ENCODE data around the gene DACH1. TPM values are rescaled to one million over a fixed set of nuclear protein-coding genes. Genes with fewer than 3 reads are reported as not detected.

DACH1 gene
- total RNA-seq, 2 donors from 2014 or later, result 1.4 to 1.5 TPM

DNA sequence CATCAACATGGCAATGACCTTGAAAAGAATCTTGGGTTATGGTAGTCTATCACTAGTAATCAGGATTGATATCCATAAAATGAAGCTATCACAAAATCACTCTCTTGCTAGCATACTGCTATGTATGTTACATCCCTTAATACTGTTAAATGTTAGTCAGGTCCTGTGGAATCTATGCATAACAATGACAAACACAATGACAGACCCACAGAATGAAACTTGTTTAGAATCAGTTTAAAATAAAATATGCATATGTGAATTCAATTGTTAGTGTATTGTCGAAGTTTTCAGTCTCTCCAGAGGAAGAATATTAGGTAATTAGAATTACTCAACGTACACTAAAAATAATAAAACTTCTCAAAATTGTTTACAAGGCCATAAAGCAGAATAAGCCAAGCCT, 137.6 kb downstream of the DACH1 start:
- no peak for DNase-seq (ENCODE audit: low spot score)
- intact Hi-C loops (cut with DNase I), result no loop called here

DNA sequence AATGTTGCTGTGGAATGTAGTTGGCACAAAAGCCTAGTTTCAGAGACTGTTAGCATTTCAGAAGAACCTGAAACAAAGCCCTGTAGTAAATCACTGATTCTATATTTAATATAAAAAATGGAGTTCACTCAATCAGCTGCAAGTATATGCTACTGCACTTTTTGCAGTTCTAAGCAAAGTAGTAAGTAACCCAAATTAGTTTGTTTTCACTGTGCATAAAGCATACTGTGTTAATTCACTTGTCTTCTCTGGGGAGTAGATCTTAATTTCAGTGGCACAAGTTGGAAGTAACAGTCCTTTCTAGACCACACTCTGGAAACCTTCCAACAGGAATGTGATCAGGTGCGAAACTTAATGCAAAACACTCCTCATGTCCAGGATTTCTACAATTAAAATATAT, 139.3 kb downstream of the DACH1 start:
- intact Hi-C loops (cut with DNase I), result no loop called here

DNA sequence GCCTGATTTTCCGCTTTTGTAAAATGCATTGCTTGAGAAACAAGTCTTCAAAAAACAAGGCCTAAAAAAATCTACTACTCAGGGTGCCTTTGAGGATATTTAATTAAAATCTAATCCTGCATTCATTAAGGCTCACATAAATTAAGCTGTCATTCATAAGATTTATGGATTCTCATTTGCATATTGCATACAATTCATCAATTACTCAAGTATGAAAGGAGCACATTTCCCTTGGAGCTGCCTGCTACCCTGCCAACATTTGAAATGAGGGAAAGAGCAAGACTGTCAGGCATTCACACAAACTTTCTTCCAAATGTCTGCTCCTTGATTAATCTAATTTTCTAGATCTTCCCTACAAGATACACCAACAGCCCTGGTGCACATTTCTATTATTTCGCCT, 140.0 kb downstream of the DACH1 start:
- no peak for DNase-seq (ENCODE audit: low spot score)
- intact Hi-C loops (cut with DNase I), result no loop called here

More for the DNA sequence above, 139.3 kb downstream of the DACH1 start:
- no peak for DNase-seq (ENCODE audit: low spot score)

DNA sequence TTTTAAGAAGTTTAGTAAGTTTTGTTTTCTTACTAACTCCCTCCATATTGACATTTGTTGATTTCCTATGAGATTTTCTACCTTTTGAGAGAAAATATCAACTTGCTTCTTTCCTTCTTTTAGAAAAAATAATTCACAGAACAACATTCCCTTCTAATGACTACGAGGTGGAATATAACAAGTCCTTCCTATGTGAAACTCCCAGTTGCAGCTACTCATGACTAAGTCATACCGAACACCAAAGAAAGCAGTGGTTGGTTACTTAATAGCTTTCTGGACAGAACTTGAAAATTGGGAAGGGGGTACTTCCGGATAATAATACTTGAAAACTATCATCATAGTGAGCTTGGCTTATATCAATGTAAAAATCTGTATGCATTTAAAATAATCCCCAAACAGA, 144.8 kb downstream of the DACH1 start:
- no peak for DNase-seq (ENCODE audit: low spot score)
- intact Hi-C loops (cut with DNase I), result no loop called here

DNA sequence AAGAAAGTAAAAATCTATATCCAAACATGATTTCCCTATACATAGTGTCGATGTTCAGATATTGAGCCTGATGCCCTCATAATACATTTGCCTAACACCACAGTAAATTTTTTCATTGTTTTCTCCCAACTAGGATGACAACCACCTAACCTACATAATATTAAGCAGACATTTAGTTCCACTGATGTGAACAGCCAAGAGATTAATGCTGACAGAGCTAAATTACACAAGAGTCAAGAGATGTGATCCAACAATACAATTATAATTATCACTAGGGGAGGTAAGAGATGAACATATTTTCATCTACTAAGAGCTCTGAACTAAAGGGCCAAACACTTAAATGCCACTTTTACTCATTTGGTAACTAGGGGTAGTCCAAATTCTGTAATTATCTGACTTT, 145.9 kb downstream of the DACH1 start:
- no peak for DNase-seq (ENCODE audit: low spot score)
- intact Hi-C loops (cut with DNase I), result no loop called here

DNA sequence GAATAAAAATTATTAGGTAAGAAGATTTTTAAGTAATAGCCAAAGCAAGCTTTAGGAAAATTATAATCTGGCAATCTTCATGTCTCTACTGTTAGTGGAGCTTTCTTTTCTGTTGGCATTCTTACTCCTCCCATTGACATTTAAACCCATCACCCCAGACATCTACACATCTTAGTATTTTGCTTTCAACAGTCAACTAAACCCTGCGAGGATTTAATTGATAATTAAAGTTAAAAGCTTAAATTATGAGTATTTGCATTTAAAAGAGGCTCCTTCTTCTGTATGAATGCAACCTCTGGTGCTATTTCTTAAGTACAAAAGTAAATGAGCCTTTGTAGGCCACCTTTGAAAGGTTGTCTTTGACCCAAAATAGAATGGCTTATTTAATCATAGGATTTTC, 148.1 kb downstream of the DACH1 start:
- intact Hi-C loops (cut with DNase I), result no loop called here
- no peak for DNase-seq (ENCODE audit: low spot score)

DNA sequence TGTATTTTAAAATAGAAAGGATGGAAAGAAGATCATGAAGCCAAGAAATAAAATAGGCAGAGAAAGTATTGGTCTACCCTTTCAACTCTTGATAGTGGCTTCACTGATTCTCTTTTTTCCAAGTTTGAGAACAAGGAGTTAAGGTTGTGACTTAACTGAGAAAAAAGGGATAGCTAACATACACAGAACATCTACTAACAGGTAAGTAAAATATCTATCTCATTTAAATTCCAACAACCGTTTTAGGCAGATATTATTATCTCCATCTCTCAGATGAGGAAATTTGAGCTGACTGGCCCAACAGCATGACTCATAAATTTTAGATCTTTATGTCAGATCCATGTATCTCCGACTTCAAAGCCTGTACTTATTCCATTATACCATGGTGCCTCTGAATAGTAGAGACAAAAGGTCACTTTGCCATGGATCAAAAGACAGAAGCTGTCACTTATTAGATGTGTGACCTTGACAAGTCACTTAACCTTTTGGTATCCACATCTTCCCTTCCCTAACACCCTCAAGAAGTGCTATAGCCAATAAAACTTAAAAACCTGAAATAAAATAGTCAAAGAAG, 152.1 kb downstream of the DACH1 start:
- intact Hi-C loops (cut with DNase I), result no loop called here
- no peak for DNase-seq (ENCODE audit: low spot score)

DNA sequence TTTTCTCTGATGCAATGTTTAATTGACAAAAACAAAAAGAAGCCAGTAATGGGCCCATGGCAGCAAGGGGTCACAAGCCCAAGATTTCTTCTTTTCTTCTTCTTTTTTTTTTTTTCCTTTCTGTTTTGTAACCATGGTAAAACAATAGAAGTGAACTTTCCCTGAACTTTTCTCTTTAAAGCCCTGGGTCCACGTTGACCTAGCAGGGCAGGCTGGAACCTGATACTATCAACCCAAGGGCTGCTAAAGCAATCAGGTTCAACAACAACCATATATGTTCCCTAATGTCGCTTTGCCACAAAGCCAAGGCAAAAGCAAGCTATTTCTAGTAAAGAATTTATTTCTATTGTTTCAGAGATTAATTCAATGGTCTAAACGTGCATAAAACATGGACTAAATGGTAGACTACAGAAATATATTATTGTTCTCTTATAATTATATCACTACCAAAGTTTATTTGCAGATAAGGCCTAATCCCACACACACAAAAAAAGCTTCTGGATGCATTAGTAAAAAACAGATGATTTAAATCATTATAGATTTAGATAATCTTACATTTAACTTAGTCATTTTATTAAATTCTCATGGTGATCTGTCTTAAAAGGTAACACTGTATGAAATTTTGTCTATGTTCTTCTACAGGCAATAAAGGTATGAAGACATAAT, 153.9 kb downstream of the DACH1 start:
- intact Hi-C loops (cut with DNase I), result no loop called here
- DNase-seq (ENCODE audit: low spot score), result no peak

DNA sequence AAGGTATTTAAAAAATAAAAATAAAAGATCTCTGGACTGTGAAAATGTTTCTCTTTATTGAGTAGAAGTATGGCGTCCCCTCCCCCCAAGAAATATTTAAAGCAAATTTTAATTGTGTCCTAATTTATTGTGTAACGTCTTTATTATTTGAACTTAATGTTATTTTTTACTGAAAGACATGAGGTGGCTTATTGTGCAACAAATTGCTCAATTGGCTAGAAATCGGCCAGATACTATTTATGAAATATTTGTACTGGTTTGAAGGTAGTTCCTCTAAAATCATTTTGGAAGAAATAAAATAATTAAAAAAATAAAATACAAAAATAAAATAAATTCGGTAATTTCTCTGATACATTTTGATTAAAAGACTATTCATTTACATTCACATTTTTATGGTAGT, 162.3 kb downstream of the DACH1 start:
- no peak for DNase-seq (ENCODE audit: low spot score)
- intact Hi-C loops (cut with DNase I), result no loop called here

DNA sequence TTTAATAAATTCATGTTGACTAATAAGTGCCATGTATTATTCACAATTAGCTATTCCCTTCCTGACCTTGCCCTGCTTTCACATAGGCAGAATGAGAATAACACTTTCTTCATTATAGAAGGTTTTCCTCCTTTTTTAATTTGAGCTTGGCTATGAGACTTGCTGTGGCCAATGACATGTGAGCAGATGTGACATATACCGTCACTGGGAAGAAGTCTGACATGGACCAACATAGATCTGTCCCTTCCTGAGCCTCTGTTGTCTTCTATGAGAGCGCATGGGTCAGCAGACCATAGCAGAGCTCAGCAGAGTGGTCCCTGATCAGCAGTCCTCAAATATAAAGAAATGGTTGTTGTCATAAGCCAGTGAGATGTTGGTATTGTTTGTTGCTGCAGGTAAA, 163.9 kb downstream of the DACH1 start:
- intact Hi-C loops (cut with DNase I), result loop anchor here in 1 of 2 donors (2.0 kb wide), 1 partner anchor 68 kb away; no protein-coding TSS in a partner anchor
- DNase-seq (ENCODE audit: low spot score), result no peak

DNA sequence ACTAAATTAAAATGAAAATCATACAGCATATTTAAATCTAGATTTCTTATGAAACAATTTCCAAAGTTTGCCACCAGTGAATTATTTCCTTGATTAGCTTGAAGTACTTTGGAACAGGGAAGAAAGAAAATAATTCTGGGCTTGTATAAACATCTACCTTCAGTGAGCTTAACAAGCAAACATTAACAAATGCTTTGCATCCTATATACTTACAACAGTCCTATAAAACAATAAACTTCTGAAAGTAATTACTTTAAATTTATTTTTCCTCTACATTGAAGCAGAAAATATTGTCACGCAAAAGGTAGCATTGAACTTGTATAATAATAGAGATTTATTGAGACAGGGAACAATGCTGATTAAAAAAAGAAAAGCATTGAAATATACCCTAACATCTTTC, 164.8 kb downstream of the DACH1 start:
- intact Hi-C loops (cut with DNase I), result loop anchor here in 1 of 2 donors (2.0 kb wide), 1 partner anchor 69 kb away; no protein-coding TSS in a partner anchor
- no peak for DNase-seq (ENCODE audit: low spot score)

DNA sequence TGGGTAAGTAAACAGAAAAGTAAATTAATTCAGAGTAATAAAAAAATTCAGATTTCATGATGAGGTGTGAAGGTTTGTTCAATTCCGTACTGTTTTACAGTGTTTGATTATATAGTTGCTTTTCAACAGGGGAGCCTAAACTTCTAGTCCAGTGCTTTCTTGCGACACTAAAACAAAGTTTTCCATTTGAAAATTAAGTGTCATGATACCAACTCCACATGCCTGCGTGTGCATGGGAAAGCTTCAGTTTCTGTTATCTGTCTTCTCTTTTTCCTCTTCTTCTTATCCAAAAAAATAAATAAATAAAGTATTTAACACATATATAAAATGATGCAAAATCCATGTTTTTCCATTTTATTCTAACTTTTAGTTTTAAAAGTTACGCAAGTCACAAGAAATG, 165.3 kb downstream of the DACH1 start:
- intact Hi-C loops (cut with DNase I), result loop anchor here in 1 of 2 donors (2.0 kb wide), 1 partner anchor 69 kb away; no protein-coding TSS in a partner anchor
- DNase-seq (ENCODE audit: low spot score), result no peak

DNA sequence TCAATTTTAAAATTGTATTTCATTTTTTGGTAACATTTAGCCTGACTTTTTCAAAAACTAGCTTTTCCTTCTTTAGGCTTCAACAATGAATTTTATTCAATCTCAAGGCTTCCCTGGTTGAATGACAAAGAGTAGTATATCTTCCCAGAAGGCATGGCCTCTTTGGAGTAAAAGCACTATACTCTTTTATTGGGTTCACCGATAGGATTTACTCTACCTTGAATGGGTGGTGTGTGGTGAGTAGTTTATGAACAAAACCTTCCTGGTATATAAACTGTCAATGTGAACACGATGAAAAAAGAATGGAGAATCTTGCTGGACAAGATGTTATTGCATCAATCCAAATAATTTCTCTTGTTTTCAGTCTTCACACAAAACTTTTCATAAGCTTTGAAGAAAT, 167.7 kb downstream of the DACH1 start:
- no peak for DNase-seq (ENCODE audit: low spot score)
- intact Hi-C loops (cut with DNase I), result no loop called here

DNA sequence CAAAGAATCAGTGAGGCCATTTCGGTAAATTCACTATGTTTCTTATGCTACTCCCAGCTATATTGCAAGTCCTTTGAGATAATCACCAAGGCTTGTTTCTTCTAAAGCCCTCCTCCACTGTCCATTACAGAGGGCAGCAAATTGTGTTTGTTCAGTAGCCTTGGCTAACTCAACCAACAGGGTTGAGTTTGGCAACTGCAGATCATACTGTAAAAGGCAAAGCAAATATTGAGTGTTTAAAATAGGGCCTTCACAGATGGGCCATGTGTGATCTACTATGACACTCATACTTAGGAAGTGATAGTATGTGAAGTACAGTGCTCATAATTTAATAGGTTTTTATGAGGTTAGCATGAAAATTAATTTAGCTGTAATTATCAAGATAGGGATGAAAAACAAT, 171.3 kb downstream of the DACH1 start:
- DNase-seq (ENCODE audit: low spot score), result no peak
- intact Hi-C loops (cut with DNase I), result no loop called here

DNA sequence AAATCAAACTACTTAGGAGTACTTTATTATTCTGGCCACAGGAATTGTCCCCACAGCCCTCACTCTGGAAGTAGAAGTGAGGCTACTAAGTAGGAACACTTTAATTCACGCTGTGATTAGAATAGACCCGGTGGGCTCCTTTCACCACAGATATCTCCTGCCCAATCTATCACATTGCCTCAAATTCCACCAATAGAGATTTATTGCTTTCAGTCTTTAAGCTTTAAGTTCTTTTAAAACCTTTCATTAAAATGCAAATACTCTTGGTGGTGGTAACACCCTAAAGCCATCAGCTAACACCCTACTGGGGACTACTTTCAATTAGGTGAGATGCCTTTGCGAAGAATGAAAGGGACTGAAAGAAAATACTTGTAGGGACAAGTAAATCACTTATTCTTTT, 181.9 kb downstream of the DACH1 start:
- intact Hi-C loops (cut with DNase I), result no loop called here
- DNase-seq (ENCODE audit: low spot score), result no peak

DNA sequence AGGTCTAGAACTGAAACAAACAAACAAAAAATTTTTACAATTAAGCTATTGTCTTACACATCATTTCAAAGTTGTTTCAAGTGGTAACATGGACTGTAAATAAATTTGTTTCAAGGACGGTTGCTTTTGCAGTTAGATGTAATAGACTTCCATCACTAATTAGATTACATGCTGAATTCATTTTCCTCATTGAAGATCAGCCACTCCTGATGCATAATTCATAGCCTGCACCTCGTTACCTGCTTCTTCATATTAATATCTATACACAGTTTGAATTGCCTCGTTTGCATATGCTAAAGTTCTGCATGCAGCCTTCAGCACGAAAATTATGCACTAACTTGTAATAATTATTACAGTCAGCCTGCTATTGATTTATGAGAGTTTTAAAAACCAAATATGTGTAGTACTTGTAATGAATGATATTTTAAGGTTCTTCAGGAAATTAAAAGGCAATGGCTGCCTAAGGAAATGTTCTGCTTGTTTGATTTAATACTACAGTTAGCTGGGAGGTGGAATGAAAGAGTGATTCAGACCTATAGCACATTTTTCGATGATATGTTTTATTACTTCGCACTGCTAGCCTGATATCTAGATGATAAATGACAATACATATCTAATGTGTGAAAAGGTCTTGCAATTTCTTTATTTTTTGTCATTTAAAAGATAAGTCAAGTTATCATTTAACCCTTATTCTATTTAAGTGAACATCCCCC, 184.9 kb downstream of the DACH1 start:
- DNase-seq (ENCODE audit: low spot score), result no peak
- intact Hi-C loops (cut with DNase I), result no loop called here

DNA sequence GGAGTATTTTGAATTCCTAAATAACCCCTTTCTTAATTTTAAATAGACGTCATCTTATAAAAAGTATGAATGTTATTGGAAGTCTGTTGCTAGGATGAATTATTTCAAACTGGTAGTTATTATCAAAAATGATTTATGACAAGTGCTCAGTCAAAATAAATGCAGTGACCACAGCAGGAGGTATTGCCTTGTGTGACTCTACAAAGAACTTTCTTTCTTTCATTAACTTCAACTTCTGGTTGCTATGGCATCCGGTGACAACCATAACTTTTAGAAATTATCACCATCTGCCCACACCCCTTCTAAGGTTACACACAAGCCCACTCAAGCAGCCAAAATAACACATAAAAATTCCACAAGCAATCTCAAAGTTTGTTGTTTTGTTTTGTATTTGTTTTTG, 189.9 kb downstream of the DACH1 start:
- intact Hi-C loops (cut with DNase I), result no loop called here
- no peak for DNase-seq (ENCODE audit: low spot score)

DNA sequence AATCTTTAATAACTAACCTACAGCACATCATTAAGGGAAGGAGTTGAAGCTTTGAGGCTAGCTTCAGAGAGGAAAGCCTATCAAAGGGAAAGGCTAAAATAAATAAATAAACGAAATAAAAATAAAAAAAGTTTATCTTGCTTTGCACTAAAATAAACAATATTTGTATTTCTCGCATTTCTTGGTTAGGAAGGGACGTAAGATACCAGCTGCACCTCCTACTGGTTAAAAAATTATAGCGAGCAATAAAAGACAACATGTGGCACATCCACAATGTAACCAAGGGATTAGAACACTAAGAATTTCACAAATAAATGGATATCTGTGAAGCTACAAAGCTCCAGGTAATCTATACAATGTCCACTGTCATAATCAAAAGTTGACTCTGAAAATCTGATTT, 194.5 kb downstream of the DACH1 start:
- no peak for DNase-seq (ENCODE audit: low spot score)
- intact Hi-C loops (cut with DNase I), result no loop called here

DNA sequence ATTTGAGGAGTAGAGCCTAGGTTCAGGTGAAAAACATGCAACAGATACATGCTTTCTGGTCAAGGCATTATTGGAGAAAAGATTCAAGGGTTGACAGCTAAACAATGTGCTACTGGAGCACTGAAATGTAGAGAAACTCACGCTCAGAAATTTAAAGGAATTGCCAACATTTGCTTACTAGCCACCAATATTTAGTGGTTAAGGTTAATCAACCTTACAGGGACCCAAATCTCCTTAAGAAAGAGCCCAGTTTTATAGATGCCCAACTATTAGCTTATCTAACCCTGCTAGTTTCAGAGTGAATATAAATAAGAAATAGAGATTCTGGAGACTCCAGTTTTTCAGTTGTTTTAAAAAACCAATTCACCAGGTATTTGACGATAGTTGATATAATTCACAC, 203.6 kb downstream of the DACH1 start:
- no peak for DNase-seq (ENCODE audit: low spot score)
- intact Hi-C loops (cut with DNase I), result no loop called here

DNA sequence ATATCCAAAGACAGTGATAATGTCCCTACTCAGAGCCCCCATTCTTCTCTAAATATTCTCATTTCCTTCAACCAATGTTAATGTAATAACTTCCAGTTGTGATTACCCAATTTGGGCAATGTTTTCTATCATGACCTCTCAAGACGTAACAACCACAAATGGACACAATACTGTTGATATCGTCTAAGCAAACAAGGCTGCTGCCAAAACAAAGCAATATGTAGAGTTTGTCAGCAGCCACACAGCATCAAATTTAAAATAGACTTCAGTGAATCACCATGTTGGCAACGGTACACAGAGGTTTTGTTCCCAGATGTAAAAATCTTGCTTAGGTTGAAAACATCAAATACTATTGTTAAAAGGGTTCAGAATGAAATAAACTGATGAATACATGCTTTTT, 205.1 kb downstream of the DACH1 start:
- intact Hi-C loops (cut with DNase I), result no loop called here
- DNase-seq (ENCODE audit: low spot score), result no peak

DNA sequence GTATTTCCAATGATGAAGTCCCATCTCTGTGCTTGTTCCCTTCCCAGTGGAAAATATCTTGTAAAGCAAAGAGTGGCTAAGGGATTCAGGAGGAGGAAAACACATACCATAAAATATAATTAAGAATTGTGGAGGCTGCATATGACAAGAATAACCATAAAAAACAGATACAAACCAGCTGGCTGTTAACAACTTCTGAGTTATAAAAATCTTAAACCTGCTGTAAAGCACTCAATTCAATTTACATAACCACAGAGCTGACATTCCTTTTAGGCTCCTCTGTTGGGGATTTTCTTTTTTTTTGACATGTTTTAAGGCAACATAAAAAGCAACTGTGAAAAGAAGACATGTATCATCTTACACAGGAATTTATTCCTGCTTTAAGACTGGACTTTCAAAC, 207.6 kb downstream of the DACH1 start:
- DNase-seq (ENCODE audit: low spot score), result no peak
- intact Hi-C loops (cut with DNase I), result no loop called here
